ENCODE data around the gene DISC1.

The DISC1 gene

GRCh38 chr1:231693361-231694074, 66.9 kb downstream of the DISC1 start:
- TF ChIP-seq FOXM1 (IDR thresholded peaks at IDR 0.05; ENCODE audit: borderline replicate concordance, low read depth) = no peak
- no peak for TF ChIP-seq EGR1 (IDR thresholded peaks at IDR 0.05)
- TF ChIP-seq YY1 (IDR thresholded peaks at IDR 0.05; ENCODE audit: low read depth) = no peak
- TF ChIP-seq, protein P1, sequence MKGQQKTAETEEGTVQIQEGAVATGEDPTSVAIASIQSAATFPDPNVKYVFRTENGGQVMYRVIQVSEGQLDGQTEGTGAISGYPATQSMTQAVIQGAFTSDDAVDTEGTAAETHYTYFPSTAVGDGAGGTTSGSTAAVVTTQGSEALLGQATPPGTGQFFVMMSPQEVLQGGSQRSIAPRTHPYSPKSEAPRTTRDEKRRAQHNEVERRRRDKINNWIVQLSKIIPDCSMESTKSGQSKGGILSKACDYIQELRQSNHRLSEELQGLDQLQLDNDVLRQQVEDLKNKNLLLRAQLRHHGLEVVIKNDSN (IDR thresholded peaks at IDR 0.05) = no peak
- no peak for TF ChIP-seq REST (IDR thresholded peaks at IDR 0.05; ENCODE audit: low read depth)
- TF ChIP-seq, protein P2, sequence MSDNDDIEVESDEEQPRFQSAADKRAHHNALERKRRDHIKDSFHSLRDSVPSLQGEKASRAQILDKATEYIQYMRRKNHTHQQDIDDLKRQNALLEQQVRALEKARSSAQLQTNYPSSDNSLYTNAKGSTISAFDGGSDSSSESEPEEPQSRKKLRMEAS (IDR thresholded peaks at IDR 0.05) = no peak
- no peak for TF ChIP-seq CEBPB (IDR thresholded peaks at IDR 0.05)
- TF ChIP-seq EP300 (IDR thresholded peaks at IDR 0.05; ENCODE audit: borderline replicate concordance) = no peak
- no peak for TF ChIP-seq CREB1 (IDR thresholded peaks at IDR 0.05; ENCODE audit: low read depth)
- TF ChIP-seq TEAD4 (IDR thresholded peaks at IDR 0.05) = no peak
- TF ChIP-seq TAF1 (IDR thresholded peaks at IDR 0.05; ENCODE audit: low read depth) = no peak
- no peak for TF ChIP-seq NFIC (IDR thresholded peaks at IDR 0.05)
- no peak for TF ChIP-seq TCF12 (IDR thresholded peaks at IDR 0.05; ENCODE audit: low read depth)
- TF ChIP-seq RAD21 (IDR thresholded peaks at IDR 0.05; ENCODE audit: low read depth) = no peak
- TF ChIP-seq ZBTB7A (IDR thresholded peaks at IDR 0.05; ENCODE audit: low read depth) = no peak

DNA sequence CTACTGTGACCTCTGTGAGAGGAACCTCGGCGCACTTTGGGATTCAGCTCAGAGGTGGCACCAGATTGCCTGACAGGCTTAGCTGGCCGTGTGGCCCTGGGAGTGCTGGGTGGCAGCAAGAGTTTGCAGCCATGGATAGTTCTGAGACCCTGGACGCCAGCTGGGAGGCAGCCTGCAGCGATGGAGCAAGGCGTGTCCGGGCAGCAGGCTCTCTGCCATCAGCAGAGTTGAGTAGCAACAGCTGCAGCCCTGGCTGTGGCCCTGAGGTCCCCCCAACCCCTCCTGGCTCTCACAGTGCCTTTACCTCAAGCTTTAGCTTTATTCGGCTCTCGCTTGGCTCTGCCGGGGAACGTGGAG, 67.5 kb downstream of the DISC1 start:
- TF ChIP-seq, protein P2 (IDR thresholded peaks at IDR 0.05) = no peak
- TF ChIP-seq EP300 (IDR thresholded peaks at IDR 0.05; ENCODE audit: borderline replicate concordance) = no peak
- no peak for TF ChIP-seq YY1 (IDR thresholded peaks at IDR 0.05; ENCODE audit: low read depth)
- no peak for TF ChIP-seq TAF1 (IDR thresholded peaks at IDR 0.05; ENCODE audit: low read depth)
- TF ChIP-seq REST (IDR thresholded peaks at IDR 0.05; ENCODE audit: low read depth) = no peak

DNA sequence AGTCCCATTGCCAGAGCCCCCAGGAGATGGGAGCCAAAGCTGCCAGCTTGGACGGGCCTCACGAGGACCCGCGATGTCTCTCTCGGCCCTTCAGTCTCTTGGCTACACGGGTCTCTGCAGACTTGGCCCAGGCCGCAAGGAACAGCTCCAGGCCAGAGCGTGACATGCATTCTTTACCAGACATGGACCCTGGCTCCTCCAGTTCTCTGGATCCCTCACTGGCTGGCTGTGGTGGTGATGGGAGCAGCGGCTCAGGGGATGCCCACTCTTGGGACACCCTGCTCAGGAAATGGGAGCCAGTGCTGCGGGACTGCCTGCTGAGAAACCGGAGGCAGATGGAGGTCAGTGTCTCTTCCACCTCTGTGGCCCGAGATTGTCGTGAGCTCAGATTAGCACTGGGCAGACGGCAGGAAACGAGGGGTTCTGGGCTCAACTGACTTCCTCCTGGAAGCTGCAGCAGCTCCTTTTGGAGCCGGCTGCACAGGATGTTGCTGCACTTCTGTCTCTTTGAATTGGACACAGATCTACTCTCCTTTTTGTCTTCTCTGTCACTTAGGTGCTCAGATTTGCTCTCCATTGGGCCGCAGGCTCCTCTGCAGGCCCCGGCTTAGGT, 68.0 kb downstream of the DISC1 start:
- TF ChIP-seq EGR1 (IDR thresholded peaks at IDR 0.05) (no peak), ZBTB7A (IDR thresholded peaks at IDR 0.05; ENCODE audit: low read depth) (no peak), TAF1 (IDR thresholded peaks at IDR 0.05; ENCODE audit: low read depth) (no peak), TCF12 (IDR thresholded peaks at IDR 0.05; ENCODE audit: low read depth) (no peak), FOXM1 (IDR thresholded peaks at IDR 0.05; ENCODE audit: borderline replicate concordance, low read depth) (no peak), EP300 (IDR thresholded peaks at IDR 0.05; ENCODE audit: borderline replicate concordance) (no peak), REST (IDR thresholded peaks at IDR 0.05; ENCODE audit: low read depth) (no peak), CEBPB (IDR thresholded peaks at IDR 0.05) (no peak), RAD21 (IDR thresholded peaks at IDR 0.05; ENCODE audit: low read depth) (no peak), YY1 (IDR thresholded peaks at IDR 0.05; ENCODE audit: low read depth) (no peak), NFIC (IDR thresholded peaks at IDR 0.05) (no peak), CREB1 (IDR thresholded peaks at IDR 0.05; ENCODE audit: low read depth) (no peak), TEAD4 (IDR thresholded peaks at IDR 0.05) (no peak)
- TF ChIP-seq, protein P1 (IDR thresholded peaks at IDR 0.05) = no peak
- TF ChIP-seq, protein P2 (IDR thresholded peaks at IDR 0.05) = no peak

All from Ishikawa (cell line).